ENCODE measurements around the gene NRROS.

- TF ChIP-seq CTCF (conservative IDR thresholded peaks at IDR 0.05; ENCODE audit: low read length), result no peak
- no peak for TF ChIP-seq EZH2phosphoT487 (IDR thresholded peaks at IDR 0.05; ENCODE audit: borderline replicate concordance)
Observed at GRCh38 chr3:196621611-196622010, 17.9 kb upstream of the NRROS start.

Data from Loucy (cell line).